Measurements from ENCODE around the gene MCM7. TPM values are rescaled to one million over a fixed set of nuclear protein-coding genes. Genes with fewer than 3 reads are reported as not detected.

Gene MCM7
- total RNA-seq, 1 donor from 2014 or later, result 426 TPM

DNA sequence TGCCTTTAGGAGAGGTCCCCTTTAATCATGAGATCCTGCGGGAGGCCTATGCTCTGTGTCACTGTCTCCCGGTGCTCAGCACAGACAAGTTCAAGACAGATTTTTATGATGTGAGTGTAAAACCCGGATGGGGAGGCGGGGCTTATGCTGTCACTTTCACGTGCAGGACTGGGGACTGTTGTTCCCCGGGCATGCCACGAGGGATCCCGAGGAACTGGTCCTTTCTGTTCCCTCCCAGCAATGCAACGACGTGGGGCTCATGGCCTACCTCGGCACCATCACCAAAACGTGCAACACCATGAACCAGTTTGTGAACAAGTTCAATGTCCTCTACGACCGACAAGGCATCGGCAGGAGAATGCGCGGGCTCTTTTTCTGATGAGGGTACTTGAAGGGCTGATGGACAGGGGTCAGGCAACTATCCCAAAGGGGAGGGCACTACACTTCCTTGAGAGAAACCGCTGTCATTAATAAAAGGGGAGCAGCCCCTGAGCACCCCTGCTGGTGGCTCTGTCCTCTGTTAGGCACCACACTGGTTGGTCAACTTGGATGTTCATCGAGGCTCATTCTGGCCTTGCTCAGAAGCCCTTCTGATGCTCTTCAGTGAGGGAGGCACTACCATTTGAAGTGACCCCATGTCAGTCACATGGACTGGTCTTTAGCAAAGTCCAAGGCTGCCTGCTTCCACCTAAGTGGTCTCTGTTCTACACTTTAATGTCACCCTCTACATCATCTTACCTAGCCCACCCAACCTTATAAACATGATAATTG lies 9.6 kb downstream of the MCM7 start:
- Mint-ChIP-seq H3K27me3 (ENCODE audit: low read depth) (peaks cover 55% of the 10 kb centered on the region), H3K9me3 (no peaks in the 10 kb centered on the region), H3K4me1 (peaks cover 61% of the 10 kb centered on the region), H3K36me3 (ENCODE audit: low read depth) (peaks cover 45% of the 10 kb centered on the region), H3K27ac (ENCODE audit: unreplicated experiment) (peak overlapping the region; percentile 71), H3K4me3 (peak overlapping the region; percentile 99)
- no peak for DNase-seq (ENCODE audit: low read depth, low spot score)
- TF ChIP-seq, protein P1, sequence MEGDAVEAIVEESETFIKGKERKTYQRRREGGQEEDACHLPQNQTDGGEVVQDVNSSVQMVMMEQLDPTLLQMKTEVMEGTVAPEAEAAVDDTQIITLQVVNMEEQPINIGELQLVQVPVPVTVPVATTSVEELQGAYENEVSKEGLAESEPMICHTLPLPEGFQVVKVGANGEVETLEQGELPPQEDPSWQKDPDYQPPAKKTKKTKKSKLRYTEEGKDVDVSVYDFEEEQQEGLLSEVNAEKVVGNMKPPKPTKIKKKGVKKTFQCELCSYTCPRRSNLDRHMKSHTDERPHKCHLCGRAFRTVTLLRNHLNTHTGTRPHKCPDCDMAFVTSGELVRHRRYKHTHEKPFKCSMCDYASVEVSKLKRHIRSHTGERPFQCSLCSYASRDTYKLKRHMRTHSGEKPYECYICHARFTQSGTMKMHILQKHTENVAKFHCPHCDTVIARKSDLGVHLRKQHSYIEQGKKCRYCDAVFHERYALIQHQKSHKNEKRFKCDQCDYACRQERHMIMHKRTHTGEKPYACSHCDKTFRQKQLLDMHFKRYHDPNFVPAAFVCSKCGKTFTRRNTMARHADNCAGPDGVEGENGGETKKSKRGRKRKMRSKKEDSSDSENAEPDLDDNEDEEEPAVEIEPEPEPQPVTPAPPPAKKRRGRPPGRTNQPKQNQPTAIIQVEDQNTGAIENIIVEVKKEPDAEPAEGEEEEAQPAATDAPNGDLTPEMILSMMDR (conservative IDR thresholded peaks at IDR 0.05), result no peak

DNA sequence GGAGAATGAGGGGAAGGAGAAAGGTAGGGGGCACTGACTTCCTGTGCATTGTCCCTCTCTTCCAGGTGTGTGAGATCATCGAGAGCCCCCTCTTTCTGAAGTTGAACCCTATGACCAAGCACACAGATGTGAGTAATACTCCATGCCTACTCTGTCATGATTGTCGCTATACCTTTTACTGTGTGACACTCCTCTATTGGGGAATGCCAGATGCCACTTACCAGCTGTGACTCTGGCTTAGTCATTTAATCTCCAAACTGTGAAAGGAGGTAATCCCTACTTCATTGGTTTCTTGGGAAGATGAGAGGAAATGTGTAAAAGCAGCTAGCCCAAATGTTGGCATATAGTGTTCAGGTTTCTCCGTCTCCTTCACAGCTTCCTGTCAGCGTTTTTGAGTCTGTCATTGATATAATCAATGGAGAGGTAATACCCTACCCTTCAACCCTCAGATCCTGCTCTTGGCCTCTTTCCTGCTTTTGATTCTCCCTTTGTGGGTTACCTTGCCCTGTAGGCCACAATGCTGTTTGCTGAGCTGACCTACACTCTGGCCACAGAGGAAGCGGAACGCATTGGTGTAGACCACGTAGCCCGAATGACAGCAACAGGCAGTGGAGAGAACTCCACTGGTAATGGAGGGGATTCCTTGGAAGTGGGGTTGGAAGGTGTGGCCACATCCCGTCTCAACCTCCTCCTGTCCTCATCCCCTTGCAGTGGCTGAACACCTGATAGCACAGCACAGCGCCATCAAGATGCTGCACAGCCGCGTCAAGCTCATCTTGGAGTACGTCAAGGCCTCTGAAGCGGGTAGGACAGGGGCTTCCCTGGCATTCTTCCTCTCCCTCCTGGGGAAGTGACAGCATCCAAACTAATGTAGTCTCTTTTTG lies 10.4 kb downstream of the MCM7 start:
- Mint-ChIP-seq H3K4me3 (peak overlapping the region; percentile 99), H3K4me1 (peaks cover 57% of the 10 kb centered on the region), H3K36me3 (ENCODE audit: low read depth) (peaks cover 43% of the 10 kb centered on the region), H3K27me3 (ENCODE audit: low read depth) (peaks cover 55% of the 10 kb centered on the region), H3K9me3 (no peaks in the 10 kb centered on the region), H3K27ac (ENCODE audit: unreplicated experiment) (peak overlapping the region; percentile 71)
- no peak for DNase-seq (ENCODE audit: low read depth, low spot score)
- TF ChIP-seq, protein P1 (conservative IDR thresholded peaks at IDR 0.05), result no peak

DNA sequence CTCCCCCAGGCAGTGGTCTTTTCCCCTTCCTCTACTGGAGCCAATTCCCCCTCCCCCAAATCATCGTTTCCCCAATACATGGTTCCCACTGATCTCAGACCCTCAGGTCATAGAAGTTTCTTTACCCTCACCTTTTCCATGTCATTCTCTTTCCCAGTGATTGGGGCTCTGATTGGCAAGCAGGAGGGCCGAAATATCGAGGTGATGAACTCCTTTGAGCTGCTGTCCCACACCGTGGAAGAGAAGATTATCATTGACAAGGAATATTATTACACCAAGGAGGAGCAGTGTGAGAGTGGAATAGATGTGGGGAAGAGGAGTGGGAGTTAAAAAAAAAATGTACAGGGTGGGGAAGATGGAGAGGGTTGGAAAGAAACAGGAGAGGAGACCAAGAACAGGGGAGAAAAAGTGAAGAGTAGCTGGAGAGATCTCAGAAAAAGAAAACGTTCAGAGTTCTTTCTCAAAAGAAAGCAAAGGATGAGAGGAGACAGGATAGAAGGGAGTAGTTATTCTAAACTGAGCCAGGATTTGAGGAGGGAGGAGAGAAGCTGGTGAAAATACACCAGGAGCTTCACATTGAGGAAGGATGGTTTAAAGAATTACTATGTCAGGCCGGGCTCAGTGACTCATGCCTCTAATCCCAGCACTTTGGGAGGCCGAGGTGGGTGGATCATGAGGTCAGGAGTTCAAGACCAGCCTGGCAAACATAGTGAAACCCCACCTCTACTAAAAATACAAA lies 11.6 kb downstream of the MCM7 start:
- TF ChIP-seq, protein P1 (conservative IDR thresholded peaks at IDR 0.05), result no peak
- no peak for DNase-seq (ENCODE audit: low read depth, low spot score)
- peaks cover 34% of the 10 kb centered on the region for H3K36me3 Mint-ChIP-seq (ENCODE audit: low read depth)
- peak overlapping the region; percentile 99 for H3K4me3 Mint-ChIP-seq
- peaks cover 55% of the 10 kb centered on the region for H3K4me1 Mint-ChIP-seq
- peaks cover 57% of the 10 kb centered on the region for H3K27me3 Mint-ChIP-seq (ENCODE audit: low read depth)
- H3K27ac Mint-ChIP-seq (ENCODE audit: unreplicated experiment), result peak overlapping the region; percentile 81
- no peaks in the 10 kb centered on the region for H3K9me3 Mint-ChIP-seq

DNA sequence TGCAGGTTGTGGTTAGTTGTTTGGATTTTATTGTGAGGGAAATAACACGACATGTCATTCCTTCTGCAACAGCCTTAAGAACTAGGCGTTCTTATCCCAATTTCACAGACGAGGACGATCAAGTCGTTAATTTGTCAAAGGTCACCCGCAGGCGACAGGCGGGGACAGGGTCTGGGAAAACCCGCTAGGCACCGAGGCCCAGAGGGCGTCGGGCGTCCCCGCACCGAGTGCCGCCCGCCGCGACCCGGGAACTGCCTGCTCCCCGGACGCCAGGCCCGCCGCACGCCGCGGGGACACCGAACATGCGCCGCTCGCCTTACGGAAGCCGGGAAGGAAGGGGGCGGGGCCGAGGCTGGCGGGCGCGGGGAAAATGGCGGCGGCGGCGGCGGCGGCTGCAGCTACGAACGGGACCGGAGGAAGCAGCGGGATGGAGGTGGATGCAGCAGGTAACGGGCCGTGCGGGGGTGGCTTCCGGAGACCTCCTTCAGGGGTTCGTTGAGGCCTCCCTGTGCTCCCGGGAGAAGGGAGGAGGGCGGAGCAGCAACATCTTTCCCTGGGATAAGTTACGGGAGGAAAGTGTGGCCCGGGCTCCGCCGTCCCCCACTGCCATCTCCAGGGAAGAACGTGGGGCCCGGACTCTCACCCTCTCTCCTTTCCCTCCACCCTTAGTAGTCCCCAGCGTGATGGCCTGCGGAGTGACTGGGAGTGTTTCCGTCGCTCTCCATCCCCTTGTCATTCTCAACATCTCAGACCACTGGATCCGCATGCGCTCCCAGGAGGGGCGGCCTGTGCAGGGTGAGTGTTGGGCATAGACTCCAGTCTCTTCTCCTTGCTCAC lies 12.4 kb downstream of the MCM7 start, which contains the start of gene COPS6:
Gene COPS6, plus strand, starts transcription at position 349 of the 837 bp plus-strand sequence. Its CDS starts 22 bp downstream, at position 371.
- H3K4me1 Mint-ChIP-seq, result peaks cover 52% of the 10 kb centered on the region
- peaks cover 60% of the 10 kb centered on the region for H3K27me3 Mint-ChIP-seq (ENCODE audit: low read depth)
- H3K36me3 Mint-ChIP-seq (ENCODE audit: low read depth), result peaks cover 32% of the 10 kb centered on the region
- H3K4me3 Mint-ChIP-seq, result peak within 1 kb of the TSS; percentile 99
- H3K9me3 Mint-ChIP-seq, result no peaks in the 10 kb centered on the region
- TF ChIP-seq, protein P1 (conservative IDR thresholded peaks at IDR 0.05), result no peak
- peak; percentile 80 for DNase-seq (ENCODE audit: low read depth, low spot score)
- H3K27ac Mint-ChIP-seq (ENCODE audit: unreplicated experiment), result peak within 1 kb of the TSS; percentile 81

Data from neural crest cell (in vitro differentiated cells).